Spleen (tissue), 11 donors: ENCODE data around the gene SEC14L1. TPM values are rescaled to one million over a fixed set of nuclear protein-coding genes. Genes with fewer than 3 reads are reported as not detected.
A peak's percentile ranks its signal among the peaks of the same experiment; 100 is the strongest.
"Not testable (repeated sequence)": the region's sequence is repeated elsewhere in the genome, so short reads cannot be mapped to it uniquely, and the experiment has no call there.

Source experiments
- DNase-seq: peaks from one replicate; pipeline ENCODE4 v3.0.0-alpha.2; 2020
- H3K27ac ChIP-seq, 8 donors: fragments of 200-600 bp; sonication (generic) in 7 of 8; 1 replicate in 4 of 8; 2 replicates in 4 of 8; pipeline versions ENCODE4 v1.5.0 to v1.8.0; 2016 to 2021; ENCODE audit warnings: inconsistent platforms in 4 of 8, mild to moderate bottlenecking in 4 of 8, moderate library complexity in 1 of 8
- H3K27me3 ChIP-seq, 7 donors: fragments of 200-600 bp; sonication (generic) in 6 of 7; replicated peaks in 1 of 7; 1 replicate in 4 of 7; 2 replicates in 3 of 7; pipeline versions ENCODE4 v1.5.0 to v1.8.0; 2016 to 2021; ENCODE audit warnings: inconsistent platforms in 3 of 7, mild to moderate bottlenecking in 1 of 7
- H3K36me3 ChIP-seq, 6 donors: fragments of 200-600 bp; sonication (generic) in 5 of 6; 1 replicate in 4 of 6; 2 replicates in 2 of 6; pipeline versions ENCODE4 v1.5.0 to v1.8.0; 2016 to 2021; ENCODE audit warnings: inconsistent platforms in 2 of 6
- H3K4me1 ChIP-seq, 6 donors: fragments of 200-600 bp; sonication (generic) in 5 of 6; 1 replicate in 3 of 6; 2 replicates in 3 of 6; pipeline versions ENCODE4 v1.5.0 to v1.8.0; 2016 to 2021; ENCODE audit warnings: inconsistent platforms in 3 of 6
- H3K4me3 ChIP-seq, 8 donors: fragments of 200-600 bp; sonication (generic) in 7 of 8; 1 replicate in 4 of 8; 2 replicates in 4 of 8; pipeline versions ENCODE4 v1.5.0 to v1.8.0; 2016 to 2021; ENCODE audit warnings: inconsistent platforms in 4 of 8, mild to moderate bottlenecking in 4 of 8, moderate library complexity in 2 of 8
- H3K9me3 ChIP-seq, 8 donors: fragments of 200-600 bp; sonication (generic) in 7 of 8; 1 replicate in 4 of 8; 2 replicates in 4 of 8; pipeline versions ENCODE4 v1.5.0 to v1.8.0; 2016 to 2021; ENCODE audit warnings: inconsistent platforms in 4 of 8
- POLR2A ChIP-seq, 3 donors: fragments of 450-650 bp; IDR thresholded peaks; one replicate each; pipeline ENCODE4 v1.5.1; 2017; ENCODE audit warnings: antibody characterized with exemption in 3 of 3, mild to moderate bottlenecking in 1 of 3
- POLR2AphosphoS5 ChIP-seq, 3 donors: sonication (generic); formaldehyde crosslinking; IDR thresholded peaks; one replicate each; pipeline ENCODE4 v1.5.1; 2017; ENCODE audit warnings: antibody characterized with exemption in 3 of 3
- WGBS, 5 donors: extraction: QIAGEN DNeasy Blood & Tissue Kit in 3 of 5; methylation state at CpG; one replicate each; pipeline versions ENCODE4 v1.1.5 to v1.1.7; 2013 to 2018; 5-methylcytosine and 5-hydroxymethylcytosine counted together
- intact Hi-C: fragments of 100-400 bp; cut with DNase I; formaldehyde crosslinking; loops from one replicate; pipeline ENCODE4 v1.15.0; 2023; ENCODE audit warnings: low total_unique reads
- polyA plus RNA-seq, 3 donors: library from polyadenylated mRNA; stranded (reverse); fragments of 200-250 nt; gene quantifications; one replicate each; pipeline ENCODE4 v1.2.1, GENCODE V29; 2013
- total RNA-seq, 7 donors: library from RNA; depleted of rRNA in 3 of 7; stranded (reverse); fragments of >200 nt in 3 of 7; fragmentation: NEBNext Ultra II Directional in 4 of 7; extraction: Animal tissue kit (Norgen Biotek cat#: 25700) in 4 of 7; gene quantifications; one replicate each; pipeline versions ENCODE4 v1.1.0 to v1.2.1, GENCODE V29; 2016 to 2021
- TF ChIP-seq, protein P1 (sequence below), 11 experiments: fragments of 200-600 bp in 7 of 11; fragments of 450-650 bp in 4 of 11; sonication (generic) in 4 of 11; IDR thresholded peaks in 8 of 11; conservative IDR thresholded peaks in 3 of 11; 1 replicate in 7 of 11; 2 replicates in 4 of 11; pipeline versions ENCODE4 v1.4.0 to v1.8.0; 2016 to 2021; ENCODE audit warnings: antibody characterized with exemption in 11 of 11, inconsistent platforms in 4 of 11, mild to moderate bottlenecking in 1 of 11
- donor health status: healthy with polysubstance abuse.
- donor health status: DM: no; HTN: no; CAD: no; lungs with moderate emphysema.
- donor health status: DM: no; HTN: no; CAD: no.
- donor health status: Bipolar disorder and iron deficiency.
- donor health status: healthy.
- donor health status: DM: no; HTN: no; CAD: no.
- donor health status: DM: yes; HTN: yes; CAD: no.

Gene SEC14L1
- total and polyA plus RNA-seq, 10 donors: 14.5 to 202 (median 169) TPM

GRCh38 chr17:77155125-77155524 lies 14.4 kb downstream of the SEC14L1 start:
- Histone ChIP-seq H3K4me3 (no peak overlapping the region), H3K9me3 (no peaks in the 10 kb centered on the region), H3K27me3 (no peaks in the 10 kb centered on the region), H3K36me3 (peaks cover 1 to 66% (median 10%) of the 10 kb centered on the region in 6 donors), H3K27ac (peak overlapping the region in 2 of 8 donors; percentile 10 to 13), H3K4me1 (peaks cover 12 to 98% (median 57%) of the 10 kb centered on the region in 6 donors)
- WGBS, 5 donors: 76 to 93% (median 81%) methylated on average over 3 of the region's 3 CpGs
- TF ChIP-seq, protein P1, sequence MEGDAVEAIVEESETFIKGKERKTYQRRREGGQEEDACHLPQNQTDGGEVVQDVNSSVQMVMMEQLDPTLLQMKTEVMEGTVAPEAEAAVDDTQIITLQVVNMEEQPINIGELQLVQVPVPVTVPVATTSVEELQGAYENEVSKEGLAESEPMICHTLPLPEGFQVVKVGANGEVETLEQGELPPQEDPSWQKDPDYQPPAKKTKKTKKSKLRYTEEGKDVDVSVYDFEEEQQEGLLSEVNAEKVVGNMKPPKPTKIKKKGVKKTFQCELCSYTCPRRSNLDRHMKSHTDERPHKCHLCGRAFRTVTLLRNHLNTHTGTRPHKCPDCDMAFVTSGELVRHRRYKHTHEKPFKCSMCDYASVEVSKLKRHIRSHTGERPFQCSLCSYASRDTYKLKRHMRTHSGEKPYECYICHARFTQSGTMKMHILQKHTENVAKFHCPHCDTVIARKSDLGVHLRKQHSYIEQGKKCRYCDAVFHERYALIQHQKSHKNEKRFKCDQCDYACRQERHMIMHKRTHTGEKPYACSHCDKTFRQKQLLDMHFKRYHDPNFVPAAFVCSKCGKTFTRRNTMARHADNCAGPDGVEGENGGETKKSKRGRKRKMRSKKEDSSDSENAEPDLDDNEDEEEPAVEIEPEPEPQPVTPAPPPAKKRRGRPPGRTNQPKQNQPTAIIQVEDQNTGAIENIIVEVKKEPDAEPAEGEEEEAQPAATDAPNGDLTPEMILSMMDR (IDR thresholded peaks at IDR 0.05 in 8 of 11, conservative IDR thresholded peaks at IDR 0.05 in 3 of 11): no peak
- no peak for TF ChIP-seq POLR2AphosphoS5 (IDR thresholded peaks at IDR 0.05)
- no peak for TF ChIP-seq POLR2A (IDR thresholded peaks at IDR 0.05)
- intact Hi-C loops: no loop called here
- DNase-seq: no peak

GRCh38 chr17:77157766-77158165 lies 17.0 kb downstream of the SEC14L1 start:
- H3K27me3 ChIP-seq, intact Hi-C loops, H3K9me3 ChIP-seq, H3K4me3 ChIP-seq, DNase-seq: not testable (repeated sequence)
- WGBS, 5 donors: 78 to 88% (median 79%) methylated on average over 6 of the region's 6 CpGs
- peaks cover 23 to 98% (median 59%) of the 10 kb centered on the region in 6 donors for H3K4me1 ChIP-seq
- peaks cover 0 to 49% (median 3%) of the 10 kb centered on the region in 6 donors for H3K36me3 ChIP-seq
- peak overlapping the region in 2 of 8 donors; percentile 15 to 38 for H3K27ac ChIP-seq

DNA sequence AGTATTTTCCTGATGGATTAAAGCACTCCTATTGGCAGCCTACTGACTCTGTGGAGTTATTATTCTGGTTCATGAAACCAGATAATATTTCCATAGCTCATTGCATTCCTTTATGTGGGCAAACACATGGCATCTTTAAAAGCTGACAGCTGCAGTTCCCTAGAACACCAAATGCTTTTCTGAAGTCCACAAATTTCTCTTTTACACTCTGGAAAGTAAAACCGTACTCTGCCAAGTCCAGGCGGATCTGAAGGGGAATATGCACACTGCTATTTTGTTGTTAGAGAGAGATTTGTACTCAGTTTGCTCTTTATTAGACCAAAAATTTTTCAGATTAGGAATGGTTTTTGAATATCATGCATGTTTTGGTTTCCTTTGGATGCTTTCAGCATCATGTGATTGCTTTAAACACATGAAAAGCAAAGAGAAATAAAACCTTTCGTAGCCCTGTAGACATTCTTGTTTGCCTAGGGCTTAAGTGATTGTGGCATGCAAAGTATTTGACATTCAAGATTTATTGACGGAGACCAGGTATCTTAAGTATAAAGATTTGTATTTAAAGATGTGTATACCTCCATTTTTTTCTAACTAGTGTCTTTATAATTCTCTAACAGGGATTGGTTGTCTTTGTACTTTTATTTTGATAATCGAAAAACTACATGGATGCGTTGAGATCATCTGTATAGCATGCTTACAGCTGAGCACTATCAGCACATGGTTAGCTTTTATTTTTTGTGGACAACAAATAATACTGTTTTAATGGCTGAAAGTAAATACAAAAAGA lies 19.5 kb downstream of the SEC14L1 start:
- Histone ChIP-seq H3K4me1 (peaks cover 45 to 98% (median 67%) of the 10 kb centered on the region in 6 donors), H3K9me3 (no peaks in the 10 kb centered on the region), H3K4me3 (no peak overlapping the region), H3K27ac (peak overlapping the region in 5 of 8 donors; percentile 4 to 85 (median 75)), H3K27me3 (no peaks in the 10 kb centered on the region), H3K36me3 (peaks cover 0 to 50% (median 3%) of the 10 kb centered on the region in 6 donors)
- intact Hi-C loops: no loop called here
- 66 to 72% (median 68%) methylated on average over 6 of the region's 6 CpGs for WGBS, 5 donors
- DNase-seq: no peak
- TF ChIP-seq, protein P1 (IDR thresholded peaks at IDR 0.05 in 8 of 11, conservative IDR thresholded peaks at IDR 0.05 in 3 of 11): no peak
- TF ChIP-seq POLR2AphosphoS5 (IDR thresholded peaks at IDR 0.05) (no peak), POLR2A (IDR thresholded peaks at IDR 0.05) (no peak)

- Histone ChIP-seq H3K36me3 (peaks cover 0 to 44% (median 3%) of the 10 kb centered on the region in 6 donors), H3K4me1 (peaks cover 47 to 98% (median 69%) of the 10 kb centered on the region in 6 donors), H3K4me3 (no peak overlapping the region), H3K27me3 (no peaks in the 10 kb centered on the region), H3K9me3 (no peaks in the 10 kb centered on the region), H3K27ac (peak overlapping the region in 7 of 8 donors; percentile 2 to 85 (median 32))
- TF ChIP-seq POLR2A (IDR thresholded peaks at IDR 0.05) (no peak), POLR2AphosphoS5 (IDR thresholded peaks at IDR 0.05) (peak in 1 of 3 donors; percentile 18)
- TF ChIP-seq, protein P1 (IDR thresholded peaks at IDR 0.05 in 8 of 11, conservative IDR thresholded peaks at IDR 0.05 in 3 of 11): no peak
- no peak for DNase-seq
- intact Hi-C loops: no loop called here
- 80 to 88% (median 82%) methylated on average over 8 of the region's 8 CpGs for WGBS, 5 donors
Observed at GRCh38 chr17:77160875-77161530, 20.2 kb downstream of the SEC14L1 start.
